Measurements from ENCODE around the gene GPD1L.

GPD1L gene

DNA sequence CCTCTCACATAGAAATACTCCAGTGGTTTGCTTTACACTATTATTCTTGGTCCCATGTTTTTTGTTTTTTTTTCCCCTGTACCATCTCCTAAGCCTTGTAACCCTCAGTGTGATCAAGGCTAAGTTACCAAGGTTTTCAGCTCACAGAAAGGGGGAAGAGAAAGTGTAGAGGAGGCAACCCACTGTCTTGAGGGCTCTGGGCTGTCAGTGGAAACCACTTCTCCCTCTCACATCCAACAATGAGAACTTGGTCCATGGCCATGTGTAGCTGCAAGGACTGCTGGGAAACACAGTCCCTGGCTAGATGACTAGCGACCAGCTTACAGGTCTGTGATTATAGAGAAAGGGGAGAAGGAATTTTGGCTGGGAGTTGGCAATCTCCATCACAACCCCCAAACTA, 30.3 kb downstream of the GPD1L start:
- Mint-ChIP-seq H3K36me3 (peaks cover 19 to 36% of the 10 kb centered on the region in 2 donors), H3K4me1 (peaks cover 30 to 41% of the 10 kb centered on the region in 2 donors), H3K9me3 (no peaks in the 10 kb centered on the region), H3K27ac (no peak overlapping the region), H3K4me3 (peak overlapping the region in 1 of 2 donors; percentile 39), H3K27me3 (no peaks in the 10 kb centered on the region)
- ATAC-seq (replicated peaks) (peak; percentile 51 to 70), DNase-seq (no peak)

DNA sequence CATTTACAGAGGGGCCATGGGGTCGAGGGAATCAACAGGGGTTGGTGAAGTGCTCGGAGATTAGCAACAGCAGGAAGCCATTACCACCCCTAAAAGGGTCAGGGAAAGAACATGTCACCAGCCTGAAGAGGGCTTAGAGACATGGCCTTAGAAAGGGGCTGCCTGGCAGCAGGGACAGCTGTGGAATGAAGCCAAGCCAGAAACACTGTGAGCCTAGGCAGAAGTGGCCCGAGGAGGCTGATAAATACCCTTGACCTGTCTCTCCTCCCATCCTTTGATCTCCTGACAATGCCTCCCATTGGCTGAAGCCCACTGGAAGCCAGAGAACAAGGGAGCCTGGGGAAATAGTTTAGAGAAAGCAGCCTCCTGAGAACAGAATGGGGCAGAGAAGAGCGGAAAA, 31.4 kb downstream of the GPD1L start:
- Mint-ChIP-seq H3K4me1 (peaks cover 30 to 41% of the 10 kb centered on the region in 2 donors), H3K27me3 (no peaks in the 10 kb centered on the region), H3K36me3 (peaks cover 19 to 32% of the 10 kb centered on the region in 2 donors), H3K27ac (no peak overlapping the region), H3K4me3 (peak overlapping the region; percentile 5 to 45), H3K9me3 (no peaks in the 10 kb centered on the region)
- DNase-seq (no peak), ATAC-seq (replicated peaks) (no peak)

DNA sequence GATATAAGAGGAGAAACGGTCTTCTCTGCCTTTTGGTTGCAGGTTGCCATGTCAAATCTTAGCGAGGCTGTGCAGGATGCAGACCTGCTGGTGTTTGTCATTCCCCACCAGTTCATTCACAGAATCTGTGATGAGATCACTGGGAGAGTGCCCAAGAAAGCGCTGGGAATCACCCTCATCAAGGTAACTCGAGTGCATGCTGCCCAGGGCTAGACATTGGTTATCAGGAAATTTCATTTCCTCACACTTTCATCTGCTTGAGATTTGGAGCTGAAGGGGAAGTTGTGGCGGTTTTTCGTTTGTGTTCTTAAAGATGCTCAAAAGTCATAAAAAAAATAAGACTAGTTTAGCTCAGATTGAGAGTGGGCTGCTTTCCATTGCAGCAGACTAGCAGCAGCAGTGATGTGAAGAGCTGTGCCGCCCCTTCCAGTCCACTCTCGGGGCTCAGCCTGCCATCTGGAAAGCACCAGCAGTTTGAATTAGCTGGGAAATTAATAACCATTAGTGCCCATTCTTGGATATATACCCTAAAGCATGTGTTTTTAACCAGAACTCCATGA, 32.2 kb downstream of the GPD1L start:
- no peaks in the 10 kb centered on the region for H3K27me3 Mint-ChIP-seq
- ATAC-seq (replicated peaks) (peak; percentile 80 to 83), DNase-seq (peak; percentile 31)
- peaks cover 17 to 30% of the 10 kb centered on the region in 2 donors for H3K36me3 Mint-ChIP-seq
- H3K4me3 Mint-ChIP-seq, result peak overlapping the region; percentile 17 to 61
- peak overlapping the region; percentile 56 for H3K27ac Mint-ChIP-seq
- no peaks in the 10 kb centered on the region for H3K9me3 Mint-ChIP-seq
- peaks cover 30 to 41% of the 10 kb centered on the region in 2 donors for H3K4me1 Mint-ChIP-seq

DNA sequence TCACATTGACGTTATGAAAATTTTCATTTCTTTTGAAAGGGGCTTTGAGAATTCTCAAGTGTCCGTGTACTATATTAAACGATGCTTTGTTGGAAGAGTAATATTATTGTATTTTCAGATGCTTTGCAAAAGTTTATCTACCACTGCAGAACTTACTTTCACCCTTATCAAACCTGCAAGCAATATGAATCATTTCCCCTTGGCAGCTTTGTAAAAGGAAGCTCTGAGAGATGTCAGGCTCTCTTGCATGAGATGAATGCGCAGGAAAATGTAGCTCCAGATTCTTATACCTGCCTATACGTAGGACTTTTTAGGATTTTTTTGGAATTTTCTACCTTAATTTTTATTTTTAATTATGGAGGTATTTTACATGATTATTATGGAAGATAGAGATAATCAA, 34.5 kb downstream of the GPD1L start:
- no peaks in the 10 kb centered on the region for H3K9me3 Mint-ChIP-seq
- H3K36me3 Mint-ChIP-seq, result peaks cover 9 to 18% of the 10 kb centered on the region in 2 donors
- no peak for ATAC-seq (replicated peaks)
- H3K27me3 Mint-ChIP-seq, result no peaks in the 10 kb centered on the region
- peaks cover 35 to 53% of the 10 kb centered on the region in 2 donors for H3K4me1 Mint-ChIP-seq
- no peak overlapping the region for H3K27ac Mint-ChIP-seq
- DNase-seq, result no peak
- no peak overlapping the region for H3K4me3 Mint-ChIP-seq

DNA sequence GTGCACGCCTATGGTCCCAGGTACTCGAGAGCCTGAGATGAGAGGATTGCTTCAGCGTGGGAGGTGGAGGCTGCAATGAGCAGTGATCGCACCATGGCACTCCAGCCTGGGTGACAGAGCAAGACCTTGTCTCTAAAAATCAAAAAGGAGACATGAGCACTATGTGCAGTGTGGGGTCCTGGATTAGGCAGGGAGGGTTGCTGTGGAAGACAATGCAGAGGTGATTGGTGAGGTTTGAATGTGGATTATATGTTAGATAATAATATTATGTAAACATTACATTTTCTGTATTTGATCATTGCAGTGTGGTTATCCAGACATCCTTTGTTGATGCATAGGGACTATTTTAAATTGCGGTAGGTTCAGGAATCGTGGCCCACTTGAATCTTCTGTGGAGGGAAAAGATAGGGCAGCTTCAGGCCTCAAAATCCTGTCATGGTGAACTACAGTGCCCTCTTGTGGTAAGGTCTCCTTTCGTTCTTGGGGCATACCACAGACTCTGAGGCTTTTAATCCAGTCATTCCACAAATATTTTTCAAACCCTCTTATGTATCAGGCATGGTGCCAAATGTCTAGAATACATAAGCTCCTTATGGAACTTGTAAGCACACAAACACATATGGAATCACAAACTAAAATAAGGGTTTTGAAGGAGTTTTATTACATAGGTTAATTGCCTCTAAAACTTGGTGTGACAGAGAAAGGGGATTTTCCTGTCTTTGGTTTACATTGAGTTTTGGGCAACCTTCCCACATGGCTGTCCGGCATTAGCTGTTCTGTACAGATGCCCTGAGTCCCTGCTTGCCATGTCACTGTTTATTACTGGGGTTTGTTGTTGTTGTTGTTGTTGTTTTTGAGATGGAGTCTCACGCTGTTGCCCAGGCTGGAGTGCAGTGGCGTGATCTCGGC, 37.7 kb downstream of the GPD1L start:
- ATAC-seq (replicated peaks) (peak; percentile 74 to 75), DNase-seq (peak; percentile 45)
- peaks cover 15 to 37% of the 10 kb centered on the region in 2 donors for H3K4me1 Mint-ChIP-seq
- H3K9me3 Mint-ChIP-seq, result no peaks in the 10 kb centered on the region
- no peak overlapping the region for H3K4me3 Mint-ChIP-seq
- no peaks in the 10 kb centered on the region for H3K27me3 Mint-ChIP-seq
- H3K36me3 Mint-ChIP-seq, result peaks cover 15 to 22% of the 10 kb centered on the region in 2 donors
- no peak overlapping the region for H3K27ac Mint-ChIP-seq

DNA sequence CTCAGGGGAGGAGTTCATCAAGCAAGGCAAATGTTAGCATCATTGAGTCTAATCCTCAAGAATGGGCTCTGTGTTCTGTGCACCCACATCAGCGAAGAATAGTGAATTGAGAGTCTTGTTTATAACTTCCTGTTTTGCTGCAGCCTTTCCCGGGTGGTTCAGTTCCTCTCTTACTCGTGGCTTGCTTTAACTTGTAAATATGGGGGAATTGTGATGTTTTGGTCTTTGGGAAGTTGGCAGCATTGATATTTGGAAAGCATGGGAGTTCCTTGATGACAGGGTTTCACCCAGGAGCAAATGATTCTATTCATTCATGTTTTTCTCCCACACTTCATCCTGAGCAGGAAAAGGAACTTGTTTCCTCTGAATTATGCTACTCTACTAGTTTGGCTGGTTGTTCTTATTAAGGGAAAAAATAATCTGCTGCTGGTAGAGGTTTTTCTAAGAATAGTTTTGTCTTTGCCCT, 40.4 kb downstream of the GPD1L start:
- Mint-ChIP-seq H3K4me3 (no peak overlapping the region), H3K27ac (no peak overlapping the region), H3K27me3 (no peaks in the 10 kb centered on the region), H3K4me1 (peaks cover 11 to 25% of the 10 kb centered on the region in 2 donors), H3K9me3 (no peaks in the 10 kb centered on the region), H3K36me3 (peaks cover 17 to 31% of the 10 kb centered on the region in 2 donors)
- DNase-seq, result no peak
- ATAC-seq (replicated peaks), result peak; percentile 77

DNA sequence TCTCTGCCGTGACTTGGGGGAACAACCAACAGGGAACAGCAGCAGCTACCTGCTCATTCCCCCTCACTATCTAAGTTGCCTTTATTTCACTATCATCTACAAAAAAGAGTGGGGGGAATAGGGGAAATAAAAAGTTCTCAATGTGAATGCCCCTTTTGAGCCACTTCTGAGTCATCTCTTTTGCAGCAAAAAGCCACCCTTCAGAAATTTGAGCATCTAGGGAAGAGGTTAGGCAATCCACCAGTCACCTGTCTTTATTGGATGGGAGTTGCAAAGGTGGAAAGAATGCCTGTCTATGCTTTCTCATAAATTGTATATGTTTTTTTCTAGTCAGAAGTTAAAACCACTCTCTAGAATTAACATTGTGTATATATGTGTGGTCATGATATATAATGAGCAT, 41.1 kb downstream of the GPD1L start:
- peaks cover 18 to 35% of the 10 kb centered on the region in 2 donors for H3K36me3 Mint-ChIP-seq
- DNase-seq (no peak), ATAC-seq (replicated peaks) (no peak)
- peaks cover 11 to 25% of the 10 kb centered on the region in 2 donors for H3K4me1 Mint-ChIP-seq
- H3K9me3 Mint-ChIP-seq, result no peaks in the 10 kb centered on the region
- H3K4me3 Mint-ChIP-seq, result no peak overlapping the region
- H3K27ac Mint-ChIP-seq, result no peak overlapping the region
- H3K27me3 Mint-ChIP-seq, result no peaks in the 10 kb centered on the region

DNA sequence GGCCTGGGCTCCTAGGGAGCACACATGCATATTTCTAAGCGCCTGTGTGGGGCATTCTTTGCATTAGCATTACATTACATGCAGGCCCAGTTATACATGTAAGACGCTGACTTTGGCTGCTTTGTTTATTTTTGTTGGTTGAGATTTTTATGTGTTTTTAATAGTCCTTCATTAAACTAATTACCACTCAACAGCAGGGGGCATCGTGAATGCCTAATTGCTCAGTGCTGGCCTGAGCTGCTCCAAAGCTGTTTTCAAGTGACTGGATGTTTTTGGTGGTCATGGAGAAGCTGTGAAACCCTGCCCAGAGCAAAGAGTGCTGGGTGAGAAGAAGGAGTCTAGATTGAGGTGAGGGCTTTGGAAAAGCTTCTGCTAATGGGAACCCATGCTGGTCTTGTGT, 41.5 kb downstream of the GPD1L start:
- Mint-ChIP-seq H3K27me3 (no peaks in the 10 kb centered on the region), H3K4me1 (peaks cover 11 to 25% of the 10 kb centered on the region in 2 donors), H3K4me3 (no peak overlapping the region), H3K36me3 (peaks cover 19 to 38% of the 10 kb centered on the region in 2 donors), H3K9me3 (no peaks in the 10 kb centered on the region), H3K27ac (no peak overlapping the region)
- ATAC-seq (replicated peaks) (no peak), DNase-seq (no peak)

DNA sequence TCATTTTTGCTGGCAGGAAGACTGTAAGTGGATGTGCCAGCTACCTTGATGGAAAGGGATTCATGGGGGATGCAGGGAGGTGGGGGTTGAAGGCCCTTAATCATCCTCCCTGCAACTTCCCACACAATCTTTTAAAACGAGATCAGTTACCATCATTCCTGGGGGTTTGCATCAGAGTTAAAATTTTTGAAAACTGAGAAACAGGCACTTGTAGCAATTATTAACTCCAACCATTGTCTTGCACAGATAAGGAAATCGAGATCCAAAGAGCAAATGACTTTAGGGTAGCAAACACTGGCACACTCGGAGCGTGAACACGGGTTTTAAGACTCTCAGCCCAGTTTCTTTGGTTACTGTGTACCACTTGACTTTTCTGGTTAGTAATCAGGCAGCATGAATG, 41.9 kb downstream of the GPD1L start:
- Mint-ChIP-seq H3K9me3 (no peaks in the 10 kb centered on the region), H3K27ac (no peak overlapping the region), H3K36me3 (peaks cover 19 to 38% of the 10 kb centered on the region in 2 donors), H3K4me1 (peaks cover 11 to 25% of the 10 kb centered on the region in 2 donors), H3K4me3 (no peak overlapping the region), H3K27me3 (no peaks in the 10 kb centered on the region)
- DNase-seq, result no peak
- no peak for ATAC-seq (replicated peaks)

DNA sequence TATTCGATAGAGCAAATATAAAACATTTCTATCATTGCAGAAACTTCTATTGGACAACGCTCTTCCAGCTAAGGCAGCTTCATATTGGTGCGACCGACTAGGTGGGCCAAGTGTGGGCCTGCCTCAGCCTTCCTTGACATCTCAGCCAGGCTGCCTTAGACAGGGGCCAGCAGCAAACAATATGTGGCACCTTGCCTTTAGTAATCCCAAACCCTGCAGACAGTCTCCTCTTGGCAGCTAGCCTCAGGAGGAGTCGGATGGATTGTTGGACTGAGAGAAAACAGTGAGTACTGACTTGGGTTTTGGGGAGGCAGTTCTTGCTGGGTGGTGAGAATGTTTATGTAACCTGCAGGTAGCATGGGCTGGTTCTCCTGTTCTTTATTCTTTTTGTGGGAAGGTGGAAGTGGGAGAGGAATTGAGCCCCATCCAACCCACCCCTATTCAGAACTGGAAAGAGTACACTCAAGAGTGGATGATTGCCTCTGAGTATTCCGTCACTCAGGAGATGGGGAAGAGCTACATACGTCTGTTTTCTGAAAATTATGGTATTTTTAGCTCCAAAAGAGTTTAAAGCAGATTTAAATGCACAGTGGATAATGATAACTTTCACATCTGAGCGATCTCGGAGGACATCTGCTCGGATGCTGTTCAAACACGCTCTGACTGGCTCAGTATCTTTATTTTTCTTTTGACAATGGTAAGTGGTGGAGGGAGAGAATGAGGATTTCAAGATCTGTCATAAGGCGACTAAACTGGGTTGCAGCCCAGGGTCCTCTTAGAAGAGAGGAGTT, 47.2 kb downstream of the GPD1L start:
- no peaks in the 10 kb centered on the region for H3K4me1 Mint-ChIP-seq
- no peaks in the 10 kb centered on the region for H3K27me3 Mint-ChIP-seq
- no peak for DNase-seq
- no peak overlapping the region for H3K4me3 Mint-ChIP-seq
- no peak overlapping the region for H3K27ac Mint-ChIP-seq
- no peaks in the 10 kb centered on the region for H3K9me3 Mint-ChIP-seq
- ATAC-seq (replicated peaks), result no peak
- peaks cover 26 to 59% of the 10 kb centered on the region in 2 donors for H3K36me3 Mint-ChIP-seq

DNA sequence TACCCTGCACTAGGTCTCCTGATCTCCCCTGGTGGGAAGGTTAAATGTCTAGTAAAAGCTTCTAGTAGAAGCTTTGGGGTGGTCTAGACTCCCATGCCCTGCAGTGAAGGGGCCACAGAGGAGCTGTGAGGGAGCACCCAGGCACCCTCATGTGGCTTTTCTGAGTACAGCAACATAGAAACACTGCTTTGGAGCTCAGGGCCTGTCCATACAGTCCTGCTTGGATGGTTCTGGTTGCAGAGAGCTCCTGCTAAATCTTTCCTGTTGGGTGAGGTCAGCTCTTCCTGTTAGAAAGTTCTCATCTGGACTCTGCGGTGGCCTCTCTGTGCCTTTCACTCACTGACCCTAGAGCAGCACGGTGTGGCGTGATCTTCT, 47.8 kb downstream of the GPD1L start:
- no peak for DNase-seq
- peaks cover 31 to 63% of the 10 kb centered on the region in 2 donors for H3K36me3 Mint-ChIP-seq
- no peak for ATAC-seq (replicated peaks)

DNA sequence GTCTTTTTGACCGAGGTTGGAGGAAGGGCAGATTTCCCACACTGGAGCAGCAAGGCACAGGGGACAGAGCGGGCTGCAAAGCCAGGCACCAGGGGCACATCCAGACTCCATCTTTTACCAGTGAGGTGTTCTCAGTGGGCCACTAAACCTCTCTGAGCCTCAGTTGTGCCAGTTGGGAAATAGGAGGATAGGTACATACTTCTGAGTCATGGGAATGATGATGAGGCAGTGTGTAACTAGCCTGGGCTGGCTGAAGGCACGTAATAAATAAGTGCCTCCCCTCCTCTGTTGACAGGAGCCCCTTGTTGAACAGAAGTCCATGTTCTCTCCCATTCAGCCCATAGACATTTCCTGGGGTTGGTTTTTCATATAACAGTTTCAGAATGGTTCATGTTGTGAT, 48.7 kb downstream of the GPD1L start:
- no peak overlapping the region for H3K4me3 Mint-ChIP-seq
- peaks cover 32 to 61% of the 10 kb centered on the region in 2 donors for H3K36me3 Mint-ChIP-seq
- no peaks in the 10 kb centered on the region for H3K4me1 Mint-ChIP-seq
- DNase-seq (no peak), ATAC-seq (replicated peaks) (no peak)
- H3K27ac Mint-ChIP-seq, result no peak overlapping the region
- no peaks in the 10 kb centered on the region for H3K27me3 Mint-ChIP-seq
- no peaks in the 10 kb centered on the region for H3K9me3 Mint-ChIP-seq

More for the DNA sequence above, 47.8 kb downstream of the GPD1L start:
- Mint-ChIP-seq H3K4me3 (no peak overlapping the region), H3K27me3 (no peaks in the 10 kb centered on the region), H3K27ac (no peak overlapping the region), H3K4me1 (no peaks in the 10 kb centered on the region), H3K9me3 (no peaks in the 10 kb centered on the region)

DNA sequence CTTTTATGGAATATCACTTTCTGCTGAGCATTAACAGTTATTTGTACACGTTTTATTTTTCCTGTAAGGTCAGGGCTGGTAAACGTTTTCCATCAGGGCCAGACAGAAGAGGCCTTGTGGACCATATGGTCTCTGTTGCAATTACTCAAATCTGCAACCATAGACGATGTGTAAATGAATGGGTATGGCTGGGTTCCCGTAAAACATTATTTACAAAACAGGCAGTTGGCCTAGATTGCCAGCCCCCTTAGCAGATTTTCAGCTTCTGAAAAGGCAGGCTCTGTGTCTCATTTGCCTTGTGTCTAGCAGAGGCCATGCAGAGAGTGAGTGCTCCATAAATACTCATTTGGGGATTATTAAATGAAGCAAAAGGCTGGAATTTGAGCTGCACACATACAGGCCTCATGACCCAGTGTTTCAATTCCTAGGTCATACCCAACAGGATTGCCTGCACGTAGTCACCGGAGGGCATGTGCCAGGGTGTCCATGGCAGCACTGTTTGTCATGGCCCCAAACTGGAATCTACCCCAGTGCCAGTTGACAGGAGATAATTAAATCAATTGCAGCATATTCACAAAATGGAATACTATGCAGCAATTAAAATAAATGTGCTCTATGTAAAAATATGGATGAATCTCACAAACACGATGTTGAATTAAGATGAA, 51.3 kb downstream of the GPD1L start:
- H3K36me3 Mint-ChIP-seq, result peaks cover 30 to 47% of the 10 kb centered on the region in 2 donors
- no peak overlapping the region for H3K4me3 Mint-ChIP-seq
- H3K4me1 Mint-ChIP-seq, result no peaks in the 10 kb centered on the region
- DNase-seq (no peak), ATAC-seq (replicated peaks) (no peak)
- no peak overlapping the region for H3K27ac Mint-ChIP-seq
- no peaks in the 10 kb centered on the region for H3K27me3 Mint-ChIP-seq
- H3K9me3 Mint-ChIP-seq, result no peaks in the 10 kb centered on the region

DNA sequence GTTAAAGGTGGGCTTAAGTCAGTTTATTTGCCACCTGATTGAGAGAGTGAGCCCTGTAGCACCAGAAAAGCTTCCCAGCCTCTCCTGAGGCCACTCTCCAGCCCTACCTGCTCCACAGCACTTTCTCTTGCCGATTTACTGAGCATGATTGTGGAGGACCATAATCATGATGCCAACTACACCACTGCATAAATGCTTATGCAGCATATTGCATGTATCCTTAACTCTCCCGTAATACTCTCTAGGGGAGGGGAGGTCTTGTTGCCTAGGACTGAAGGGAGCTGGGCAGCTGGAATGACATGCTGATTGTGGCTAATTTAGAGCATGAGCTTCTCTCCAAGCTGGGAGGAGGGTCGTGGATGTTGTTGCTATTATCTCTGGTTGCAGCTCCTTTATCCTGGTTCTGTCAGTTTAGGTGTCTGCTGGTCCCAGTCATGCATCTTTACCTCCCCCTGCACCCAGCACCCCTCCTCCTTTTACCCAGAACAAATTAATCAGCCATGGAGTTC, 54.3 kb downstream of the GPD1L start:
- Mint-ChIP-seq H3K4me3 (no peak overlapping the region), H3K36me3 (peaks cover 29 to 47% of the 10 kb centered on the region in 2 donors), H3K27ac (no peak overlapping the region), H3K27me3 (no peaks in the 10 kb centered on the region), H3K4me1 (no peaks in the 10 kb centered on the region), H3K9me3 (no peaks in the 10 kb centered on the region)
- ATAC-seq (replicated peaks) (no peak), DNase-seq (no peak)

Measured in stimulated activated naive B cell treated with anti-CD40 and anti-IgM and Interleukin-4, amounts not matched to agents 10 μg/mL and 1 μg/mL and 100 μg/mL, for 72 hours (primary cell).